NOMO-1 (cell line): ENCODE data around the gene DCANP1.

Experiments used
- DNase-seq, 2 experiments: peaks; one replicate each; lab custom pipeline; 2025; ENCODE audit not compliant: unreplicated experiment in 2 of 2; lab: John Stamatoyannopoulos, UW

The DCANP1 gene

DNA sequence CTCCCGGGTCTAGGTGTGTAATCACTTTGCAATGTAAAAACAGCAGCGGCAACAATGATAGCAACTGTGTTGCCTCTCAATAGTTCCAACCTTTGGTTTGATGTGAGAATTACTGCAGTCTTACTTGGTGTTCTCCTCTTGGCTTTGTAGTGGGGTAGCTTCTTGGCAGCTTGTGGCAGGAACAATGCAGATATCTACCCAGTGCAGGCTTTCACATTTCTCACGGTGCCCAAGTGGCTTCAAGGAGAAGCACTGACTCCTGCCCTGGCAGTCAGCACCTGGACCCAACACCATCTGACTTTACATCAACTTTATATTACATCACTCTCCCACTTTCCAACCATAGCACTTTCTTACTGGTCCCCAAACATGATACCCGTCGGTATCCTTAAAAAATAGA is 33.4 kb upstream of the DCANP1 start:
- DNase-seq: no peak

DNA sequence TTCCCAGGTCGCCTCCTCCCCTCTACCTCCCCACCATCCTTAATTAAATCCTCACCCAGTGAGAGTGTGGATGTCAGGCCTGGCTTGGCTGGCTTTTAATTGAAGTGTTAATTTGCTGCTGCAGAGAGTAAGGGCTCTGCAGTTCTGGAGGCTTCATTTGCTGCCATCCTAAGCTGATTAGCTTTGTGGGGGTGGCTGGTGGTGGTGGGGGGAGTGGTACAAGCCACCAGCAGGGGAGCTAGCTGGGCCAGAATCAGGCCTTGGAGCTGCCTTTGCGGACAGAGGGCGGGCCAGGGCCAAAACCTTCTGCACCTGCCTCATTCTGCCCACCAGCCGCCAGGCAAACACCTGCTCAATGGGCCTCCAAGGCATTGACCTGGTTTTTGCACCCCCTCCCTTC is 31.8 kb upstream of the DCANP1 start:
- no peak for DNase-seq

DNA sequence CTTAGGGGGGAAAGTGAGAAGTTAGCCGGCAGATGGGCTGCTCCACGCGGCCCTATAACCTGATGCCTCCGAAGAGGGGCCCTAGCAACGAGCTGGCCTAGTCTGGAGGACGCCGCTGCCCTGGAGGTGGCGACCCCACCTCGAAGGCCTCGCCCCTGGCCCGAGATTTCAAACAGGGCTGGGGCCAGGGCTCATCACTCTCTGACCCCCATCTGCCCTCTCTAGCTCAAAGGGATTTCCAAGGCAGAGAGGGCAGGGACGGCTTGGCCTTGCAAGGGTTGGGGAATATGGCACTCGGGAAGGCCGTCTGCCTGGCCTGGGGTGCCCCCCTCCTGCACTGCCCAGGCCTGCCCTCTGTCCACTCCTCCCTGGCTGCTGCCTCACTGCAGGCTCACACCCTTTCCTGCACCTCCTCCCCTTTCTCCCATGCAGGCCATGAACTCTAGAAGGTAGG is 30.5 kb upstream of the DCANP1 start:
- no peak for DNase-seq

DNA sequence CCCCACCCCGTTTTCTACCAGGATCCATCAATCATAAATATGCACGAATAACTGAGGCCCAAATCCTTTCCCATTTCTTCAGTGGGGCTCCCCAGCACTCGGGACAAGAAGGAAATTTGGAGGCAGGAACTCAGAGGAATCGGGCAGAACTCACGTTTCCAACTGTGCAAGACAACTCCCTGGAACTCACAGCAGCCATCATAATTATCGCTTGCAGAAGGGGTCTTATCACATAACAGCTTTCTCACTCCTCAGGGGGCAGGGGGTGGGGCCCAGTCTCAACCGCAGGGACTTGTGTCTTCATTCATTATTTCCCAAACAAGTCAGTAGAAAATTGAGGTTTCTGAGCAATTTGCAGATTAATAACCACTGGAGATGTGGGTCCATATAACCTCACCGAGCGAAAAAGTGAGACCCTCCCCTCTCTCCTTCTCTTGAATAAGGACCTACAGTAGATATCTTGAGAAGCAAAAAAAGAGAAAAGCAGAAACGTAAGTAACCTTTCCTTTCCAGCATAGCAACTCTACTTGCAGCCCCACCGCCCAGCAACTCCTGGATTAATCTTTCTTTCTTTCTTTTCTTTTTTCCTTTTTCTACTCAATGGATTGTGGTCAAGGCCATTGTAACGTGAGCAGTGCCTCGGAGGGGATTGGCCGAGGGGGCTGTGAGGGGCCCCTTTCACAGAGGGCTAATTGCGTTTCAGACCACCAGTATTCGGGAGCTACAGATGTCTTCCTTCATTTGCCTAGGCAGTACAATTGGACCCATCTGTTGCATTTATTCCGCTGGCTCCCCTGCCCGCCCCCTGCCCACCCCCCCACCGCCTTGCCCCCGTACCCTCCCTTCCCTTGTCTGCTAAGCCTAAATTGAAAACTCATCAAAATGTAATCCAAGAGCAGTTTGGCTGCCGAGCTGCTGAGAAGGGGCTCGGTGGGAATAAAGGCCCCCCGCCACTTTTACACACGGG is 29.8 kb upstream of the DCANP1 start:
- DNase-seq: no peak

DNA sequence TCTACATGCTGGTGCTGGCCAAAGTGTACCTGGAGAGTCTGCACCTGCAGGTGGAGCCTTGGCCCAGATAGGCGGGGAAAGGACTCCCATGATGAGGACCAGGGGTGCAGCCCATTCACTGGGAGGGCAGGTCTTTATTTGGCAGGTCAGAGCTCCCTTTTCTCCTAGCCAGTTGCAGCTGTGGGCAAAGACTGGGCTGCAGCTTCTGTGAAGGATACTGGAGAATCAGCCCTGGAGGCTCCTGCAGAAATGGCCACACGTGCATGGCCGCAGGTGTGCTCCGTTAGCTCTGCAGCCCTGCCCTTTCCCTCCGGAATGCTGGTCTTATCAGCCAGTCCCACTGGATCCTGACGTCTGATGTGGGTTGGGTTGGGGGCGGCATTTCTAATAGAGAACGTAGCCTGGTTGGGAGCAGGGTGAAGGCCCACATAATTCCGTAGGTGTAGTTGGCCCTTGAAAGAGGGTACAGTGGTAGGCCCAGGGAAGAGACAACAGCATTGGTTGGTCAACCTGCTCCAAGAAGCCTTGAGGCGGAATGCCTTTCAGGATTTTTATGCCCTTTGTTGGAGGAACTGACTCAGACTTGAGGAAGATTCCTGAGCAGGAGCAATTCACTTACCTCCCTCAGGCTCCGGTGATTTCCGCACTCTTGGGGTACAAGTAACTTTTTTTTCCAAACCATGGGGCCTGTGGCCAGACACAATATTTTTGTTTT is 27.0 kb upstream of the DCANP1 start:
- DNase-seq: no peak

DNA sequence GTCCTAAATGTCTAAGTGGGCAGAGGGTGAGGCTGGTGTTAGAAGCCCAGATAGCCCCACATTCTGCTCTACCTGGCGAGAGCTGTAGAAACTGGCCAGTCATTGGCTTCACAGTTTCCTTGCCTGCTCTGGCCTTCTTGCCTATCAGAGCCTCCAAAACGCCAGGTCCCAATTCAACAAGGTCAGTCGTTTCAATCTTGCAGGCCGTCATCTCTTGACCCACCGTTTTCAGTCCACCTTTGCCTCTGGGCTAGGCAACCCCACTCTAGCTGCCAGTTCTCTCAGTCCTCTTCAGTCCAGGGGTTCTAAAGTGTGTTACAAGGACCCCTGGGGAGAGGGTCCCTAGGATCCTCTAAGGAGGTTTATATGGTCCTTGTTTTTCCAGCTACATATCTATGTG is 25.0 kb upstream of the DCANP1 start:
- DNase-seq: no peak

DNA sequence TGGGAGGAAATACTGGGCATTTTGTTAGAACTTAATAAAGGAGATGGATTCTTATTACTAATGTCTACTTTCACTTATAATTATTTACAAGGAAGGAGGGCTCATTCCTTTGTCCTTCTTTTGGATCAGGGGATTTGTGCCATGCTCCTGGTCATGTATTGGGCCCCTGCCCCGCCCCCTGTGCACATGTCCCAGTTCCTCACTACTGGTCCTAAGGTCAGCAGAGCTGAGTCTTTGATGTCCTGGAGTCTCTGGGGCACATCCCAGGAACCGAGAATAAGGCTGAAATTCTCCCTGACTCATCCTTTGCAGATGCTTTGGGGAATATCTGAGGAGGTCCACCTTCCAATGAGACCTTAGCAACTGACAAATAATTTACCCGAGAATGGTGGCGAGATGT is 24.6 kb upstream of the DCANP1 start:
- no peak for DNase-seq

DNA sequence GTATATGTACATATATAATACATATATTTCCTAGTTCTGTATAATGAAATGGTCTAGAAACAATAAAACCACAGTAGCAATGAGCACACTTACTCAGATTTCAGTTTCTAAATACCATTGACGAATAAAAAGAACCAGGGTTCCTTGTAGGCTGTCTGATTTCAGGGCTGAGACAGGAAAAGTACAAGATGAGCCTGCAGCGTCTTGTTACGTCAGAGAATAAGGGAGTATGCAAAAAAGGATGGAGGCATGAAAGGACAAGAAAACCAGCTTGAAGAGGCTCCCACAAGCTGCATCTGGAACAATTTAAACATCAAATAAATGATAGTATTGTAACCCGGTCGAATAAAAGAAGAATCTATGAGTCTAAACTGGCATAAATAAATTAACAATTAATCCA is 22.8 kb upstream of the DCANP1 start:
- no peak for DNase-seq

DNA sequence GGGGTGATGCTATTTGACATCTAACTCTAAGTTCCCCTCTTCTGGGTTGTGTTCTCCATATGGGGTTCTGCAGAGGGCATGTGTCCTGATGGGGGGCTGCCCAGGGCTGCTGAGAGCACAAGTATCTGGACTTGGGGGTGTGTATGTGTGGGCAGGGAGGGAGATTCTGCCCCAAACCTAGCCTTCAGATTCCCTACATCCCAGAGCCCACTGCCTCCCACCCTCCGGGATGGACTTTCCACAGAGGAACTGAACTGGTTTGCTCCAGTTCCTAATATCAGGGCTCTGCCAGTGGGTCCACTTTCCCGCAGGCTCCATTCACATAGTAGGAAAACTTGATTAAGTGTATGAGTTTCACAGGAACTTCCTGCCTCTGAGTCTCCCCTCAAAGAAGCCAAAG is 21.4 kb upstream of the DCANP1 start:
- DNase-seq: no peak

DNA sequence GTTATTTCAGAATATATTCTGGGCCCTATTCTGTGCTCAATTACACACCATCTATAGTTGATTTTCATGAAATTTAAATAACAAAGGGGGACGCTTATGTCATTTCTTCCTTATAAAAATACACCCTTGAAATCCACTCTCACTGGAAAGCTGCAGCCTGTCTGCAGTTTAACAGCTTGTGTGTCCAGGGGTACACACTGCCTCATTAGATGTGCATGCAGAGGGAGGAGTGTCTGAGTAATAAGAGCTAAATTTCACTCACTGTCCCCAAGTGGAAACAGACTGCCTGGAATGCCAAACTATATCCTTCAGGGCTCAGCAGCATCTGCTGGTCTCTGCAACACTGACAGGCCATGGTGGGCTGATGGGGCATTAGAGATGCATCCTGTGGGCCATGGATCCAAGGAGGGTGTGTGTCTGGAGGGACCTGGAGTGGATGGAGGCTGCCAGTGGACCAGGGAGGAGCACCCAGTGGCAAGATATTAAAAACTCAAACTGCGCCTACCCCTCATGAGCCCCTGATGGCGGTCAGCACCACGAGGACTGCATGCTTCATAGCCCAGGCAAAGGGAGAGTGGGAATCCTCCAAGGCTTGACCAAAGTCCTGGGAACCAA is 20.8 kb upstream of the DCANP1 start:
- DNase-seq: no peak

DNA sequence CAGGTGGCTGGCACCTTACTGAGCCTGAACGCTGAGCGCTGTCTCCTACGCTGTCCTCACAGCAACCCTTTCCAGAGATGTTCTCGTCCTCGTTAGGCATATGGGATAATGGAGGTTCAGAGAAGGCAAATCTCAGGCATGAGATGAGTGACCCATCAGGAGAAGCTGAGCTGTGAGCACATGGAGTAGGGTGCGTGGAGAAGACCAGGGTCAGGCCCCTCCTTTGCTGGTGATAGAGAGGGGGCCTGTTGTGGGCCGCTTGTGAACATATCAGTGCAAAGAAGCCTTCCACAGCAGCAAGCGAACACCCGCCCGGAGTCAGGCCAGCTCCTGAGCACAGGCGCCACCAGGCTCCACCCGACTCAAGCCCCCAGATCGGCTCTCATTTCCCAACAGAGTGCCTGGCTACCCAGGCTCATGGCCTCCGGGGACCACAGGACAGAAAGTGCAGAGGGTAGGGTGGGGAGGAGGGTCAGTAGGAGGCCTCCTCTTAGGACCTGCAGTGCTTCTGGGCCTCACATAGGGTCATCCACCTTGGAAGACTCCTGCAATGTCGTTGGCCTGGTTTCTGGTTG is 20.0 kb upstream of the DCANP1 start:
- no peak for DNase-seq

DNA sequence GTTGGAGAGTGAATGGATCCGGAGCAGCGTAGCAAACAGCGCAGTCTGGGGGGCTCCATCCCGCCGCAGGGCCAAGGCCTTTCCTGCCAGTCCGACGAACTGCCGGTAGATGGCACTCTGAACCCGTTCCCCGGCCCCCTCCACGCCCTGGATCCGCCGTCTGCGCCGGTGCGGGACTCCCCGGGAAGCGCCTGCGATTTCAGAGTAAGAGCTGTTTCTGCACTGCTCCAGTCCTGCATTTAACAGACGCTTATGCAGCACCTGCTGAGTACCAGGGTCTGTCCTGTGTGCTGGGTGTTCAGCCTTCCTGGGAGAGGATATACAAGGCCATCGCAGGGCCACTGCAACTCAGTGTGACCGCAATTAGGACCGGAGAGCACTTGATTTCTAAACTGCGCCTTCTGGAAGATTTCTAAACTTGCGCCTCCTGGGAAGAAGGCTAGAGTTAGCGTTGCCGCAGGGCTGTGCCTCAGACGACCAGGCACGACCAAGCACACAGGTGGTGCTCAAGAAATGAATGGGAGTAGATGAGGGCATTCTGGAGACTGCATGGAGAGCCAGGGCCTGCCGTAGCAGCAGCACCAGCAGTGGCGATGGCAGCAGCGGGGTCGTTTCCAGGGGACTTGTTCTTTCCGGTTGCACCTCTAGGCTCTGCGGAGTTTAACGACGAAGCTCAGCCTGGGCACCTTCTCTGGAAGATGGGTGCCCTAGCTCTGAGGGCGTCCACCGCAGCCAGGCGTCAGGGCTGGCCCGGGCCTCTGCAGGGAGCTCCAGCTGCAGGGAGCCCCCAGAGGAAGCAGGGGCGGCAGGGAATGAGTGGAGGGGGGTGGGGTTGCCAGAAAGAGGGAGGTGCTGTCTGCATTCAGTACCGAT is 19.3 kb upstream of the DCANP1 start:
- DNase-seq: peak; percentile 44 to 62

DNA sequence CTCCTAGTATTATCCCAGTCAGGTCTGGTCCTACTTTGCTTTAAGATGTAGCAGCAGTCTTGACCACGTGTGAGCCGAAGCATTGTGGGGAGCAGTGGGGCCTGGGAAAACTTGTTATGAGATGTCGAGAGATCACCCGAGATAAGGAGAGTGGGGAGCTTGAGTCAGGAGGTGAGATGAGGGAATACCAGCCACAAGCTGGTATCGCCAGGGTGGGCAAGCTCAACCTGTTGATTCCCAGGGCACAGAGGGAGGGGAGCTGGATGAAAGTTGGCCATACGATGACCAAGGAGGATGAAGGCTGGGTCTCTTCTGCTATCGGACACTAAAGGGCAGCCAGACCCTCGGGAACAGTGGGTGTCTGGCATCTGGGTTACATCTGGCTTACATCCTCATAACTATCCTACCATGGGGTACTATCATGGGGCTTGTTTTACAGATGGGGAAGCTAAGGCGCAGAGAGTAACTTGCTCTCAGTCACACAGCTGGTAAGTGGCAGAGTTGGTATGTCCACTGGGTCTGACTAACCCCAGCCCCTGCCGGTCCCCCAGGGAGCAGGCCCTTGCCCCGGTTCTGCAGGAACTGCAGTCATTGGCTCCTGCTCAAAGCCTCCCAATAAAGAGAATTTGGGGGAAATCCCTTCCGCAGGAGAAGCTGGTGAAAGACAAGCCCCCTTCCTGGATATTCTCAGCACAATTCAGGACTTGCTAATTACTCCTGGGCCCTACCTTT is 18.4 kb upstream of the DCANP1 start:
- no peak for DNase-seq

DNA sequence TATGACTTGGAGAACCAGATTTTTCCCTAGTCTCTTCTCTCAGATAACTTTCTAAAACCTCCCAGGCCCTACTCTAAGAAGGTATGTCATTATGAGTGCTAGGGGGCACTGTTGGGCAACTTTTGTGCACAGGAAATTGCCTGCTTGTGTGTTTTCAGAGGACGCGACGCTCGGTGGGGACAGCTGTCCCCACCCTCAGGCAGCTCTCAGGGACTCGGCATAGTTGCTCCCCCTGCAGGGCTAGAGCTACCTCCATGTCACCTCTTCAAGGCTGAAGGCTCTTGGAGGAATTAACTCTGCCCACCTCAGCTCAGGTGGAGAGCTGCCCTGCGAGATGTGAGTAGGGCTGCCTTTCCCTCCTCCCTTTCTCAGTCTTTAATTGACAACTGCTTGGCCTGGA is 15.2 kb upstream of the DCANP1 start:
- DNase-seq: peak; percentile 84 to 92

DNA sequence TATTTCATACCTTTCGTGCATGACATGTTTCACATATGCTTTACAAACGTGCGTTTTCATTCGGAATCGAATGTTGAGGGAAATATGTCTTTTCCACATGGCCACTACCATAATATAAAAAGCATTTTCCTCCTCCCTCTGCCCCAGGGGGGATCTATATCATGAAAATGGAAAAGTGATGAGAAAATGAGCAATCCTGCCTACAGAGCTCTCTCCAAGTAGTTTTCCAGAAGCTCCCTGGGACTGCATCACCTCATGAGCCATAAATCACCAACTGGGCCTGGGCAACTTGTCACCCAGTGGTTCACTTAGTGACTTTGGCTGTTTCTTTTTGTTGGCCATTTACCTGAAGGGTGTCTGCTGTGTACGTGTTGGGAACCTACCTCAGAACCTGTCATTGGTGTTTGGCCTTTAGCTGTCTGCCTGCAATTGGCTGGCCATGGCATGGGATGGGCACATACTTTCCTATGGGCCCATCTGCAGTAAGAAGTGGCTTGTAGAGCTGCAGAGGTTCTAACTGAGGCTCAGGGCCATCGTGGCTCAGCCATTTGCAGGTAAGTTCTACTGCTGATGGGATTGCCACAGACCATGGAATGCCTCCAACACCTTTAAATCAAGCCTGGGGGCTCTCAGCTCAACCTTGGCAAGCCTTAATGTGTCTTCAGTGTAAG is 14.5 kb upstream of the DCANP1 start:
- DNase-seq: no peak

DNA sequence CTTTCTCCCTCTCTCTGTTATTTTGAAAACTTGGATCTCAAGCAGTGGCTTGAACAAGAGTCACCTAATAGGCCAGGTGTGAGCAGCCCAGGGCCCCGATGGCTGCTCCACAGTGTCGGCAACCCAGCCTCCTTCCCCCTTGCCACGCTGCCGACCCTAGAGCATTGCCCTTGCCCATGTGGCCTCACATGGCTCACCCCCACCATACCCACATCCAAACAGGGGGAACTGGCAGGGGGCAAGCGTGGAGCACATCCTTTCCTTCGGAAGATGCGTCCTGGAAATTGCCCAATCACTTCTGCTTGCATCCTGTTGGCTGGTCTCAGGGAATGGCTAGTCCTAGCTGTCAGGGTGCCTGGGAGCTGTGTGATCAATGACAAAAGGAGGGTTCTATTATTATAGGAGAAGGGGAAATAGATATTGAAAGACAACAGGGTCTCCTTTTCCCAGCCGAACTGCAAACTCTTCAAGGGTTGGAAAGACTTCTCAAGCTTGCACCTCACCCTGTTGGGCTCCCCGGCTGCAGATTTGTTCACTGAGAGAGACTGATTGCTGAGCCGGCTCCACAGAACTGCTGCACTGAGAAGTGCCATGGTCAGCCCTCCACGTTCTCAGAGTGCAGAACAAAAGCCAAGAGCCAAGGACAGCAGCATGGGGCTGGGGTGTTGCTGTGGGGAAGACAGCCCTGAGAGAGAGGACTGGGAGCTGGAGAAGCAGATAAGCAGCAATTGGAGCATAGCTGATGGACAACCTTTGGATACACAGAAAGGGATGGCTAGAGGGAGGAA is 13.3 kb upstream of the DCANP1 start:
- DNase-seq: no peak

DNA sequence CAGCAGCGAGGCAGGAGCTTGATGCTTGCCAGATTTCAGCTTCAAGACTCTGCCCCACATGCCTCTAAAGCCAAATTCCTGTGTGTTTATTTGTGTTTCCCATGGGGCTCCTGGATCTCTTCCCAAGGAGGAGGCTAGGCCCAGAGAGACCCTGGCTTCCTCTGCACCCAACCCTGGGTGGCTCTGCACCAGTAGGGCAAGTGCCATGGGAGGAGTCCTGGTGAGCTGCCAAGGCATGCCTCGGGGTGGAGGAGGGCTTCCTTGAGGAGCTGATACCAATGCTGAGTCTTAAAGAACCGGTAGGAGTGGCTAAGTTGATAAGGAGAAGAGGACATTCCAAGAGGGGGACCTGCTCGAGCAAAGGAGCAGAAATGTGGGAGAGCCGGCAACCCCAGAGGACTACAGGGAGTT is 11.8 kb upstream of the DCANP1 start:
- DNase-seq: no peak

DNA sequence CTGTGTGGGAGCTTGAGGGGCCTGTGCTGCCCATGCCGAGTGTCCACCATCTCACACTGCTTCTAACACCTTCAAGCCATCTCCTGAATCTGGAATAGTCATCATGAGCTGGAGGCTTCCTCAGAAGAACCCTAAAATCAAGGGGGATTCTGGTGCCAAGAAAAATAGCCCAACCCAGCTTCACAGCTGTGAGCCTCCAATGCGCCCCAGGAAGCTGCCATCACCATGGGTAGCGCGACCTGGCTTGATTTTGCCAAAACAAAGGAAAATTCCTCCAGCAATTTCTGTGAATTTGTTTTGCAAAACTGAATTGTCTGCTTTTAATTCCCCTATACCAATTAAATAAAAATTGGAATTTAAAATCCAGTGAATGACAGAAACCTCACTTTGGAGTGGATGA is 11.2 kb upstream of the DCANP1 start:
- DNase-seq: no peak
